MM.1S (cell line): ENCODE results near the gene DNAL4.

Experiments used
- DNase-seq: peaks from one replicate; pipeline ENCODE4 v3.0.0-alpha.2; 2015
- H2AFZ ChIP-seq: fragments of 300-600 bp; sonication (generic); 2 replicates; pipeline ENCODE4 v1.6.0; 2016; ENCODE audit warnings: antibody characterized with exemption, low read length
- H3F3A ChIP-seq: fragments of 300-600 bp; sonication (generic); 2 replicates; pipeline ENCODE4 v1.6.1; 2016; ENCODE audit warnings: mild to moderate bottlenecking, antibody characterized with exemption, low read length, moderate library complexity, mixed read lengths; ENCODE audit not compliant: insufficient read depth
- H3K27ac ChIP-seq: fragments of 300-600 bp; sonication (generic); 2 replicates; pipeline ENCODE4 v1.5.1; 2016; ENCODE audit warnings: mild to moderate bottlenecking, low read length
- H3K27me3 ChIP-seq: fragments of 300-600 bp; sonication (generic); replicated peaks from 2 replicates; pipeline ENCODE4 v1.6.0; 2016; ENCODE audit warnings: low read length; ENCODE audit not compliant: insufficient read depth
- H3K36me3 ChIP-seq: fragments of 300-600 bp; sonication (generic); replicated peaks from 2 replicates; pipeline ENCODE4 v1.6.1; 2016; ENCODE audit warnings: mild to moderate bottlenecking, low read length, mixed read lengths; ENCODE audit not compliant: insufficient read depth
- H3K4me1 ChIP-seq: fragments of 300-600 bp; sonication (generic); 2 replicates; pipeline ENCODE4 v1.6.1; 2016; ENCODE audit warnings: low read length, mixed read lengths
- H3K4me2 ChIP-seq: fragments of 300-600 bp; sonication (generic); 2 replicates; pipeline ENCODE4 v1.6.0; 2016; ENCODE audit warnings: low read depth, low read length
- H3K4me3 ChIP-seq: fragments of 300-600 bp; sonication (generic); 2 replicates; pipeline ENCODE4 v1.5.1; 2016; ENCODE audit warnings: low read length, mixed read lengths
- H3K79me2 ChIP-seq: fragments of 300-600 bp; sonication (generic); 2 replicates; pipeline ENCODE4 v1.6.1; 2016; ENCODE audit warnings: mixed run types, low read length, mixed read lengths
- H3K9ac ChIP-seq: fragments of 300-600 bp; sonication (generic); 2 replicates; pipeline ENCODE4 v1.6.1; 2016; ENCODE audit warnings: low read length, mixed read lengths
- H3K9me2 ChIP-seq: fragments of 300-600 bp; sonication (generic); replicated peaks from 2 replicates; pipeline ENCODE4 v1.6.1; 2016; ENCODE audit warnings: mild to moderate bottlenecking, low read length, mixed read lengths; ENCODE audit not compliant: insufficient read depth
- H3K9me3 ChIP-seq: fragments of 300-600 bp; sonication (generic); replicated peaks from 2 replicates; pipeline ENCODE4 v1.6.1; 2016; ENCODE audit warnings: mild to moderate bottlenecking, low read length, mixed read lengths; ENCODE audit not compliant: insufficient read depth
- H4K20me1 ChIP-seq: fragments of 300-600 bp; sonication (generic); 2 replicates; pipeline ENCODE4 v1.6.1; 2016; ENCODE audit warnings: mild to moderate bottlenecking, low read length, moderate library complexity, mixed read lengths; ENCODE audit not compliant: insufficient read depth
- CTCF ChIP-seq: fragments of 300-600 bp; sonication (generic); IDR thresholded peaks from 2 replicates; pipeline ENCODE4 v1.5.1; 2016; ENCODE audit warnings: antibody characterized with exemption, low read length, mixed read lengths
- EZH2 ChIP-seq: fragments of 300-600 bp; sonication (generic); optimal IDR thresholded peaks from 2 replicates; pipeline ENCODE3; 2017; ENCODE audit warnings: low read depth, mild to moderate bottlenecking, antibody characterized with exemption, low read length, mixed read lengths
- EZH2phosphoT487 ChIP-seq: fragments of 300-600 bp; sonication (generic); IDR thresholded peaks from 2 replicates; pipeline ENCODE4 v1.6.1; 2018; ENCODE audit warnings: antibody characterized with exemption, low read length

The DNAL4 gene

GRCh38 chr22:38826386-38826785 is 32.4 kb upstream of the DNAL4 start:
- Histone ChIP-seq H3K27me3 (peaks cover 61% of the 10 kb centered on the region), H3K9me3 (no peaks in the 10 kb centered on the region), H3K9ac (no peak overlapping the region), H3F3A (no peaks in the 10 kb centered on the region), H3K9me2 (no peaks in the 10 kb centered on the region), H3K36me3 (no peaks in the 10 kb centered on the region), H3K4me1 (no peaks in the 10 kb centered on the region), H3K4me2 (no peak overlapping the region), H2AFZ (no peak overlapping the region), H3K79me2 (no peaks in the 10 kb centered on the region), H3K4me3 (no peak overlapping the region), H4K20me1 (no peaks in the 10 kb centered on the region), H3K27ac (no peak overlapping the region)
- no peak for TF ChIP-seq EZH2phosphoT487
- TF ChIP-seq CTCF = no peak
- TF ChIP-seq EZH2 = no peak
- no peak for DNase-seq

- Histone ChIP-seq H2AFZ (no peak overlapping the region), H3K4me2 (no peak overlapping the region), H3K27ac (no peak overlapping the region), H3K36me3 (no peaks in the 10 kb centered on the region), H4K20me1 (no peaks in the 10 kb centered on the region), H3K27me3 (peaks cover 58% of the 10 kb centered on the region), H3K9ac (no peak overlapping the region), H3F3A (no peaks in the 10 kb centered on the region), H3K9me2 (no peaks in the 10 kb centered on the region), H3K9me3 (no peaks in the 10 kb centered on the region), H3K4me3 (no peak overlapping the region), H3K4me1 (no peaks in the 10 kb centered on the region), H3K79me2 (no peaks in the 10 kb centered on the region)
- peak; percentile 57 for TF ChIP-seq CTCF
- no peak for TF ChIP-seq EZH2
- peak; percentile 78 for DNase-seq
These were observed 30.6 kb upstream of the DNAL4 start for GRCh38 chr22:38824585-38824984.

DNA sequence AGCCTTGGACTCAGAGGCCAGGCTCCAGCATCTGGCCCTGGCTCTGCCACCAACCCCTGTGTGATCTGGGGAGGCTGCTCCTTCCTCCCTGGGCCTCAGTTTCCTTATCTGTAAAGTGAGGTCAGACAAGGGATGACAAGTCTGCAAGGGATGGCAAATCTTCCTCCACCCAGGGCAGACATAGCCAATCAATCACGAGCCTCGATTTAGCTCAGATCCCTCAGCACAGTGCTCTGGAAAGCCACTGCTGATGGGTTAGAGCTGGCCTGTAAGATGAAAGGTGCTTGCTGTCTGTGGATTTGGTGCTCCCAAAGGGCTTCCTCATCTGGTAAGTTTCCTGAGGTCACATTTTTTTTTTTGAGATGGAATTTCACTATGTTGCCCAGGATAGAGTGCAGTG is 29.7 kb upstream of the DNAL4 start:
- Histone ChIP-seq H3K9ac (no peak overlapping the region), H3K27ac (no peak overlapping the region), H3F3A (no peaks in the 10 kb centered on the region), H3K4me3 (no peak overlapping the region), H3K4me1 (no peaks in the 10 kb centered on the region), H3K9me3 (no peaks in the 10 kb centered on the region), H3K27me3 (peaks cover 58% of the 10 kb centered on the region), H4K20me1 (no peaks in the 10 kb centered on the region), H3K79me2 (no peaks in the 10 kb centered on the region), H3K9me2 (no peaks in the 10 kb centered on the region), H2AFZ (no peak overlapping the region), H3K36me3 (no peaks in the 10 kb centered on the region), H3K4me2 (no peak overlapping the region)
- TF ChIP-seq CTCF (no peak), EZH2 (no peak), EZH2phosphoT487 (no peak)
- no peak for DNase-seq
